Keratinocyte (primary cell): ENCODE data around the gene NF1. TPM values are rescaled to one million over a fixed set of nuclear protein-coding genes. Genes with fewer than 3 reads are reported as not detected.

Experiments used
- DNase-seq: peaks from one replicate; pipeline ENCODE4 v3.0.0-alpha.2; 2011; ENCODE audit warnings: low read depth, missing footprints, low spot score
- FAIRE-seq: peaks from 2 replicates; lab custom pipeline; 2011; peaks lifted over from hg19 to GRCh38; lab: Jason Lieb, UNC
- H2AFZ ChIP-seq: 2 replicates; pipeline ENCODE4 v1.6.0; 2012; ENCODE audit warnings: low read length, control low read depth, inconsistent platforms; ENCODE audit not compliant: control insufficient read depth
- H3K27ac ChIP-seq: 2 replicates; pipeline ENCODE4 v1.5.1; 2011; ENCODE audit warnings: low read length; ENCODE audit not compliant: control insufficient read depth, insufficient read depth
- H3K27me3 ChIP-seq: 3 replicates; pipeline ENCODE4 v1.6.0; 2011; ENCODE audit warnings: low read length; ENCODE audit not compliant: control insufficient read depth, insufficient read depth; ENCODE audit errors: extremely low read depth
- H3K36me3 ChIP-seq, 2 experiments: 2 replicates in 1 of 2; 3 replicates in 1 of 2; pipeline ENCODE4 v1.5.1; 2011; ENCODE audit warnings: low read length in 2 of 2, mild to moderate bottlenecking in 1 of 2; ENCODE audit not compliant: control insufficient read depth in 2 of 2, insufficient read depth in 2 of 2; ENCODE audit errors: extremely low read depth in 1 of 2
- H3K4me1 ChIP-seq: 3 replicates; pipeline ENCODE4 v1.5.1; 2011; ENCODE audit warnings: low read length; ENCODE audit not compliant: control insufficient read depth, insufficient read depth; ENCODE audit errors: extremely low read depth
- H3K4me2 ChIP-seq: 3 replicates; pipeline ENCODE4 v1.6.0; 2011; ENCODE audit warnings: low read depth, low read length; ENCODE audit not compliant: control insufficient read depth, insufficient read depth; ENCODE audit errors: extremely low read depth
- H3K4me3 ChIP-seq, 3 experiments: fragments of 200-600 bp in 1 of 3; sonication (generic) in 1 of 3; 2 replicates in 2 of 3; 3 replicates in 1 of 3; pipeline ENCODE4 v1.5.1; 2011 to 2016; ENCODE audit warnings: low read length in 3 of 3, mild to moderate bottlenecking in 3 of 3, control low read depth in 2 of 3, inconsistent platforms in 1 of 3, low read depth in 1 of 3, mixed read lengths in 1 of 3, mixed run types in 1 of 3, moderate library complexity in 1 of 3; ENCODE audit not compliant: control insufficient read depth in 2 of 3, insufficient read depth in 2 of 3; ENCODE audit errors: extremely low read depth in 1 of 3
- H3K79me2 ChIP-seq: 2 replicates; pipeline ENCODE4 v1.6.0; 2012; ENCODE audit warnings: low read length; ENCODE audit not compliant: control insufficient read depth, insufficient read depth
- H3K9ac ChIP-seq: 3 replicates; pipeline ENCODE4 v1.6.0; 2011; ENCODE audit warnings: low read length; ENCODE audit not compliant: control insufficient read depth, insufficient read depth; ENCODE audit errors: extremely low read depth
- H3K9me1 ChIP-seq: 3 replicates; pipeline ENCODE4 v1.6.0; 2011; ENCODE audit warnings: low read length; ENCODE audit not compliant: control insufficient read depth, insufficient read depth; ENCODE audit errors: extremely low read depth
- H3K9me3 ChIP-seq: 2 replicates; pipeline ENCODE4 v1.5.1; 2012; ENCODE audit warnings: low read depth, low read length; ENCODE audit not compliant: control insufficient read depth
- H4K20me1 ChIP-seq: 3 replicates; pipeline ENCODE4 v1.6.0; 2011; ENCODE audit warnings: low read length; ENCODE audit not compliant: control insufficient read depth, insufficient read depth; ENCODE audit errors: extremely low read depth
- CTCF ChIP-seq, 3 experiments: IDR thresholded peaks in 1 of 3; conservative IDR thresholded peaks in 1 of 3; optimal IDR thresholded peaks in 1 of 3; 2 replicates in 2 of 3; 3 replicates in 1 of 3; pipeline versions ENCODE3 to v1.5.1; 2011; ENCODE audit warnings: low read length in 3 of 3, mild to moderate bottlenecking in 3 of 3, moderate library complexity in 2 of 3, control low read depth in 1 of 3, inconsistent platforms in 1 of 3; ENCODE audit not compliant: insufficient read depth in 2 of 3; ENCODE audit errors: extremely low read depth in 1 of 3
- EZH2 ChIP-seq: IDR thresholded peaks from one replicate; pipeline ENCODE4 v1.6.1; 2012; ENCODE audit warnings: inconsistent platforms, mild to moderate bottlenecking, low read length, moderate library complexity
- dilution Hi-C: fragments of 300-500 bp; cut with MboI; formaldehyde crosslinking; loops from one replicate; pipeline ENCODE4 v1.7.0; 2020; ENCODE audit warnings: low sequenced_read_pairs; ENCODE audit not compliant: extremely low pct_ligation_motif_present
- polyA plus RNA-seq, 5 experiments: library from polyadenylated mRNA; depleted of rRNA in 3 of 5; stranded (reverse) in 3 of 5; stranded (forward) in 1 of 5; unstranded in 1 of 5; fragments of >200 nt; gene quantifications; 1 replicate in 1 of 5; 2 replicates in 3 of 5; 3 replicates in 1 of 5; pipeline versions ENCODE4 v1.2.1 to v1.2.3, GENCODE V29; 2011 to 2012; ENCODE audit warnings: missing spikeins in 2 of 5, low read depth in 1 of 5, low replicate concordance in 1 of 5

The NF1 gene
- polyA plus RNA-seq, 1 donor (not counting 4 experiments of a cell fraction or from before 2014, with no cell fraction given) = 26.7 TPM

DNA sequence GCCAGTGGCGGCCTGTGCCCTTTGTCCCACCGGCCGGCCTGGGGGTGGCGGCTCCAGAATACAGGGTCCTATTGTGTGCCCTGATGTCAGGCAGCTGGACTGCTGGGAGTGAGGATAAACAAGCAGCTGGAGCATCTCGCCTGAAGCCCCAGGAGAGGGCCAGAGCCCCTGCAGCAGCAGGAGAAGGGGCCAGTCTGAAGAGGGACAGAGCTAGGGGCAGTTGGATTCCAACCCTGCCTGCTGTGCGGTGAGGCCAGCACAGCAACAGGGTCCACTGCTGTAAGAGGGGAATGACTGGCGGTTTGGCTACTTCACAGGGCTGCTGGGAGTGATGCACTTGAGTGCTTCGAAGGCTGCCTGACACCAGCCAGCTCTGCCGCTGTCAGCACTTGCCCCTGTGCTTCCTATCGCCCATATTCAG lies 321.7 kb downstream of the NF1 start:
- H3K9ac ChIP-seq = no peak overlapping the region
- no peaks in the 10 kb centered on the region for H4K20me1 ChIP-seq
- no peaks in the 10 kb centered on the region for H3K79me2 ChIP-seq
- no peak overlapping the region for H2AFZ ChIP-seq
- no peak overlapping the region for H3K27ac ChIP-seq
- H3K9me3 ChIP-seq = no peaks in the 10 kb centered on the region
- no peaks in the 10 kb centered on the region for H3K36me3 ChIP-seq
- no peak for DNase-seq
- FAIRE-seq = no peak
- dilution Hi-C loops = no loop called here
- H3K4me3 ChIP-seq = no peak overlapping the region
- no peaks in the 10 kb centered on the region for H3K4me1 ChIP-seq
- TF ChIP-seq CTCF (optimal IDR thresholded peaks at IDR 0.05 in 1 of 3, IDR thresholded peaks at IDR 0.05 in 1 of 3, conservative IDR thresholded peaks at IDR 0.05 in 1 of 3; ENCODE audit: extremely low read depth in 1 of 3, insufficient read depth in 2 of 3, low read length in 3 of 3) (no peak), EZH2 (no peak)
- peaks cover 12% of the 10 kb centered on the region for H3K27me3 ChIP-seq
- no peak overlapping the region for H3K4me2 ChIP-seq
- H3K9me1 ChIP-seq = no peaks in the 10 kb centered on the region

- no peaks in the 10 kb centered on the region for H3K9me1 ChIP-seq
- no peaks in the 10 kb centered on the region for H3K36me3 ChIP-seq
- DNase-seq (no peak), FAIRE-seq (no peak)
- H3K9ac ChIP-seq = no peak overlapping the region
- peaks cover 5% of the 10 kb centered on the region for H3K27me3 ChIP-seq
- H3K4me3 ChIP-seq = no peak overlapping the region
- dilution Hi-C loops = no loop called here
- no peaks in the 10 kb centered on the region for H4K20me1 ChIP-seq
- no peaks in the 10 kb centered on the region for H3K4me1 ChIP-seq
- no peaks in the 10 kb centered on the region for H3K79me2 ChIP-seq
- no peak overlapping the region for H3K27ac ChIP-seq
- H2AFZ ChIP-seq = no peak overlapping the region
- TF ChIP-seq EZH2 (no peak), CTCF (optimal IDR thresholded peaks at IDR 0.05 in 1 of 3, IDR thresholded peaks at IDR 0.05 in 1 of 3, conservative IDR thresholded peaks at IDR 0.05 in 1 of 3; ENCODE audit: extremely low read depth in 1 of 3, insufficient read depth in 2 of 3, low read length in 3 of 3) (no peak)
- H3K4me2 ChIP-seq = no peak overlapping the region
- no peaks in the 10 kb centered on the region for H3K9me3 ChIP-seq
Measured at GRCh38 chr17:31417051-31417792, 322.4 kb downstream of the NF1 start.
